ENCODE results near the gene SLC2A13.

GRCh38 chr12:39937119-39937518 is 168.8 kb downstream of the SLC2A13 start:
- TF ChIP-seq CTCF (IDR thresholded peaks at IDR 0.05; ENCODE audit: insufficient read depth, low read length, poor library complexity, severe bottlenecking) = no peak
- no peak for TF ChIP-seq EZH2phosphoT487 (conservative IDR thresholded peaks at IDR 0.05; ENCODE audit: low read length)
